ENCODE results near the gene PAPOLA.

Gene PAPOLA

GRCh38 chr14:96538097-96538989 is 36.2 kb downstream of the PAPOLA start:
- peaks cover 3% of the 10 kb centered on the region for H3K36me3 ChIP-seq (ENCODE audit: control insufficient read depth, insufficient read depth, low read length)
- no peak overlapping the region for H3K9ac ChIP-seq (ENCODE audit: low read length)

GRCh38 chr14:96538990-96539317 is 36.8 kb downstream of the PAPOLA start:
- H3K27ac ChIP-seq (ENCODE audit: low read depth, low read length): no peak overlapping the region
- H3K4me1 ChIP-seq (ENCODE audit: control insufficient read depth, insufficient read depth, low read length): no peaks in the 10 kb centered on the region
- no peak overlapping the region for H3K4me3 ChIP-seq (ENCODE audit: low read length)
- H3K27me3 ChIP-seq (ENCODE audit: control insufficient read depth, insufficient read depth, low read length): no peaks in the 10 kb centered on the region
- peaks cover 4% of the 10 kb centered on the region for H3K36me3 ChIP-seq (ENCODE audit: control insufficient read depth, insufficient read depth, low read length)
- H3K9ac ChIP-seq (ENCODE audit: low read length): no peak overlapping the region

More at GRCh38 chr14:96538097-96538989, 36.2 kb downstream of the PAPOLA start:
- H3K27me3 ChIP-seq (ENCODE audit: control insufficient read depth, insufficient read depth, low read length): no peaks in the 10 kb centered on the region
- no peak overlapping the region for H3K4me3 ChIP-seq (ENCODE audit: low read length)
- no peak overlapping the region for H3K27ac ChIP-seq (ENCODE audit: low read depth, low read length)
- H3K4me1 ChIP-seq (ENCODE audit: control insufficient read depth, insufficient read depth, low read length): no peaks in the 10 kb centered on the region

- H3K9ac ChIP-seq (ENCODE audit: low read length): no peak overlapping the region
- no peaks in the 10 kb centered on the region for H3K4me1 ChIP-seq (ENCODE audit: control insufficient read depth, insufficient read depth, low read length)
- no peak overlapping the region for H3K27ac ChIP-seq (ENCODE audit: low read depth, low read length)
- peaks cover 22% of the 10 kb centered on the region for H3K36me3 ChIP-seq (ENCODE audit: control insufficient read depth, insufficient read depth, low read length)
- no peak overlapping the region for H3K4me3 ChIP-seq (ENCODE audit: low read length)
- H3K27me3 ChIP-seq (ENCODE audit: control insufficient read depth, insufficient read depth, low read length): no peaks in the 10 kb centered on the region
These were observed 52.2 kb downstream of the PAPOLA start for GRCh38 chr14:96554315-96554910.

- Histone ChIP-seq H3K4me1 (ENCODE audit: control insufficient read depth, insufficient read depth, low read length) (no peaks in the 10 kb centered on the region), H3K9ac (ENCODE audit: low read length) (no peak overlapping the region), H3K27me3 (ENCODE audit: control insufficient read depth, insufficient read depth, low read length) (no peaks in the 10 kb centered on the region), H3K4me3 (ENCODE audit: low read length) (no peak overlapping the region), H3K36me3 (ENCODE audit: control insufficient read depth, insufficient read depth, low read length) (peaks cover 10% of the 10 kb centered on the region), H3K27ac (ENCODE audit: low read depth, low read length) (no peak overlapping the region)
These were observed 57.4 kb downstream of the PAPOLA start for GRCh38 chr14:96559571-96559970.

- Histone ChIP-seq H3K4me1 (ENCODE audit: control insufficient read depth, insufficient read depth, low read length) (no peaks in the 10 kb centered on the region), H3K4me3 (ENCODE audit: low read length) (no peak overlapping the region), H3K27me3 (ENCODE audit: control insufficient read depth, insufficient read depth, low read length) (no peaks in the 10 kb centered on the region), H3K27ac (ENCODE audit: low read depth, low read length) (no peak overlapping the region), H3K36me3 (ENCODE audit: control insufficient read depth, insufficient read depth, low read length) (peaks cover 9% of the 10 kb centered on the region), H3K9ac (ENCODE audit: low read length) (no peak overlapping the region)
These were observed 62.2 kb downstream of the PAPOLA start for GRCh38 chr14:96564389-96564788.

GRCh38 chr14:96565811-96566210 is 63.6 kb downstream of the PAPOLA start:
- Histone ChIP-seq H3K36me3 (ENCODE audit: control insufficient read depth, insufficient read depth, low read length) (peaks cover 12% of the 10 kb centered on the region), H3K4me1 (ENCODE audit: control insufficient read depth, insufficient read depth, low read length) (no peaks in the 10 kb centered on the region), H3K4me3 (ENCODE audit: low read length) (no peak overlapping the region), H3K27ac (ENCODE audit: low read depth, low read length) (no peak overlapping the region), H3K27me3 (ENCODE audit: control insufficient read depth, insufficient read depth, low read length) (no peaks in the 10 kb centered on the region), H3K9ac (ENCODE audit: low read length) (no peak overlapping the region)

- Histone ChIP-seq H3K9ac (ENCODE audit: low read length) (no peak overlapping the region), H3K4me1 (ENCODE audit: control insufficient read depth, insufficient read depth, low read length) (no peaks in the 10 kb centered on the region), H3K36me3 (ENCODE audit: control insufficient read depth, insufficient read depth, low read length) (peaks cover 10% of the 10 kb centered on the region), H3K4me3 (ENCODE audit: low read length) (no peak overlapping the region), H3K27me3 (ENCODE audit: control insufficient read depth, insufficient read depth, low read length) (no peaks in the 10 kb centered on the region), H3K27ac (ENCODE audit: low read depth, low read length) (no peak overlapping the region)
These were observed 65.2 kb downstream of the PAPOLA start for GRCh38 chr14:96567289-96567899.

GRCh38 chr14:96568621-96569020 is 66.4 kb downstream of the PAPOLA start:
- Histone ChIP-seq H3K36me3 (ENCODE audit: control insufficient read depth, insufficient read depth, low read length) (peaks cover 7% of the 10 kb centered on the region), H3K27me3 (ENCODE audit: control insufficient read depth, insufficient read depth, low read length) (no peaks in the 10 kb centered on the region), H3K27ac (ENCODE audit: low read depth, low read length) (no peak overlapping the region), H3K4me1 (ENCODE audit: control insufficient read depth, insufficient read depth, low read length) (no peaks in the 10 kb centered on the region), H3K9ac (ENCODE audit: low read length) (no peak overlapping the region), H3K4me3 (ENCODE audit: low read length) (no peak overlapping the region)

GRCh38 chr14:96571311-96571710 is 69.1 kb downstream of the PAPOLA start:
- Histone ChIP-seq H3K27ac (ENCODE audit: low read depth, low read length) (no peak overlapping the region), H3K9ac (ENCODE audit: low read length) (no peak overlapping the region), H3K36me3 (ENCODE audit: control insufficient read depth, insufficient read depth, low read length) (peaks cover 3% of the 10 kb centered on the region), H3K27me3 (ENCODE audit: control insufficient read depth, insufficient read depth, low read length) (no peaks in the 10 kb centered on the region), H3K4me3 (ENCODE audit: low read length) (no peak overlapping the region), H3K4me1 (ENCODE audit: control insufficient read depth, insufficient read depth, low read length) (peaks cover 8% of the 10 kb centered on the region)

GRCh38 chr14:96573473-96574100 is 71.4 kb downstream of the PAPOLA start:
- no peak overlapping the region for H3K4me3 ChIP-seq (ENCODE audit: low read length)

GRCh38 chr14:96574171-96574632 is 72.0 kb downstream of the PAPOLA start:
- Histone ChIP-seq H3K27ac (ENCODE audit: low read depth, low read length) (no peak overlapping the region), H3K36me3 (ENCODE audit: control insufficient read depth, insufficient read depth, low read length) (peaks cover 3% of the 10 kb centered on the region)

More at GRCh38 chr14:96573473-96574100, 71.4 kb downstream of the PAPOLA start:
- Histone ChIP-seq H3K27me3 (ENCODE audit: control insufficient read depth, insufficient read depth, low read length) (no peaks in the 10 kb centered on the region), H3K9ac (ENCODE audit: low read length) (no peak overlapping the region), H3K36me3 (ENCODE audit: control insufficient read depth, insufficient read depth, low read length) (peaks cover 3% of the 10 kb centered on the region), H3K4me1 (ENCODE audit: control insufficient read depth, insufficient read depth, low read length) (peaks cover 8% of the 10 kb centered on the region), H3K27ac (ENCODE audit: low read depth, low read length) (no peak overlapping the region)

More at GRCh38 chr14:96574171-96574632, 72.0 kb downstream of the PAPOLA start:
- Histone ChIP-seq H3K9ac (ENCODE audit: low read length) (no peak overlapping the region), H3K4me1 (ENCODE audit: control insufficient read depth, insufficient read depth, low read length) (peaks cover 8% of the 10 kb centered on the region), H3K27me3 (ENCODE audit: control insufficient read depth, insufficient read depth, low read length) (no peaks in the 10 kb centered on the region), H3K4me3 (ENCODE audit: low read length) (no peak overlapping the region)

All from rectal smooth muscle tissue (tissue), 1 donor.